Liver (tissue), 3 donors: ENCODE measurements around the gene CRADD.

Source experiments
- JUND ChIP-seq, 2 donors: IDR thresholded peaks; 2 replicates each; pipeline ENCODE4 v1.6.1; 2016; ENCODE audit warnings: antibody characterized with exemption in 2 of 2
- RXRA ChIP-seq, 2 donors: IDR thresholded peaks; 2 replicates each; pipeline ENCODE4 v1.6.1; 2017 to 2018; ENCODE audit warnings: antibody characterized with exemption in 2 of 2, mild to moderate bottlenecking in 1 of 2
- YY1 ChIP-seq: IDR thresholded peaks from 2 replicates; pipeline ENCODE4 v1.6.1; 2016; ENCODE audit warnings: antibody characterized with exemption, mild to moderate bottlenecking
- TF ChIP-seq, protein P1 (sequence below): IDR thresholded peaks from 2 replicates; pipeline ENCODE4 v1.6.1; 2016; ENCODE audit warnings: antibody characterized with exemption
- TF ChIP-seq, protein P2 (sequence below): fragments of 150-350 bp; IDR thresholded peaks from 2 replicates; pipeline ENCODE4 v1.5.1; 2017; ENCODE audit warnings: improper control_type of control experiment, low read depth, low read length; ENCODE audit not compliant: missing input control
- TF ChIP-seq, protein P3 (sequence below): IDR thresholded peaks from 2 replicates; pipeline ENCODE4 v1.6.1; 2016; ENCODE audit warnings: antibody characterized with exemption, mild to moderate bottlenecking
- TF ChIP-seq, protein P4 (sequence below): IDR thresholded peaks from 2 replicates; pipeline ENCODE4 v1.6.1; 2016; ENCODE audit warnings: antibody characterized with exemption
- donor health status: healthy.
- donor health status: healthy.

DNA sequence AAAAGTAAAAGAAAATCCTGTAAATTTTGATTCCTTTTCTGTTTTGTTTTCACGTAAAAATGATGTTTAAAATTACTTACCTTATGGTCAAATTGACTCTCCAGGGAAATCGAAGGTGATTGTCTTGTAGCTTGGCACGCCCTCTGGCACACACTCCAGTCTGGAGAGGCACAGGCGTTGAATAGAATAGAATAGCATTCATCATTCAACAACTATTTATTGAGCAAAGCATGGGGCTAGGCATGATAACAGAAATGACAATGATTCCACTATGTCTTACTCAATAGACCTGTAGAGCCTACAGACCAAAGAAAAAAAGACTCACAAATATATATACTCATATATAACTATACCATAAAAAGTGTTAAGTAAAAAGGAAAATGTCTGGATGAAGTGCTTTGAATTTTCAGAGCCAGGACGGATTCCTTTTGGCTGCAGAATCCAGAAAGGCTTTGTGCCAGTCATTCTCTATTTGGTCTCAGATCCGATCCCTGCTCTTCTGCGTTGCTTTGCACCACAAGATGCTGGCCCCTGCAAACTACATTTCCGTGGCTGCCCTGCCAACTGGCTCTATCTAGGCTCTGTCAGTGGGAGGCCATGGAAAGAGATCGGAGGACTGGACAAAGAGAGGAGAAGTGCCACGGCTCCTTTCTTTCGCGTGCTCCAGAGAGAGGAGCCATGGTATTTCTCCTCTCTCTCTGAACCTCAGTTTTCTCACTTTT lies 231.8 kb downstream of the CRADD start:
- TF ChIP-seq JUND (IDR thresholded peaks at IDR 0.05) (no peak), RXRA (IDR thresholded peaks at IDR 0.05) (no peak), YY1 (no peak)
- TF ChIP-seq, protein P1, sequence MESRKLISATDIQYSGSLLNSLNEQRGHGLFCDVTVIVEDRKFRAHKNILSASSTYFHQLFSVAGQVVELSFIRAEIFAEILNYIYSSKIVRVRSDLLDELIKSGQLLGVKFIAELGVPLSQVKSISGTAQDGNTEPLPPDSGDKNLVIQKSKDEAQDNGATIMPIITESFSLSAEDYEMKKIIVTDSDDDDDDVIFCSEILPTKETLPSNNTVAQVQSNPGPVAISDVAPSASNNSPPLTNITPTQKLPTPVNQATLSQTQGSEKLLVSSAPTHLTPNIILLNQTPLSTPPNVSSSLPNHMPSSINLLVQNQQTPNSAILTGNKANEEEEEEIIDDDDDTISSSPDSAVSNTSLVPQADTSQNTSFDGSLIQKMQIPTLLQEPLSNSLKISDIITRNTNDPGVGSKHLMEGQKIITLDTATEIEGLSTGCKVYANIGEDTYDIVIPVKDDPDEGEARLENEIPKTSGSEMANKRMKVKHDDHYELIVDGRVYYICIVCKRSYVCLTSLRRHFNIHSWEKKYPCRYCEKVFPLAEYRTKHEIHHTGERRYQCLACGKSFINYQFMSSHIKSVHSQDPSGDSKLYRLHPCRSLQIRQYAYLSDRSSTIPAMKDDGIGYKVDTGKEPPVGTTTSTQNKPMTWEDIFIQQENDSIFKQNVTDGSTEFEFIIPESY, result no peak
- TF ChIP-seq, protein P2, sequence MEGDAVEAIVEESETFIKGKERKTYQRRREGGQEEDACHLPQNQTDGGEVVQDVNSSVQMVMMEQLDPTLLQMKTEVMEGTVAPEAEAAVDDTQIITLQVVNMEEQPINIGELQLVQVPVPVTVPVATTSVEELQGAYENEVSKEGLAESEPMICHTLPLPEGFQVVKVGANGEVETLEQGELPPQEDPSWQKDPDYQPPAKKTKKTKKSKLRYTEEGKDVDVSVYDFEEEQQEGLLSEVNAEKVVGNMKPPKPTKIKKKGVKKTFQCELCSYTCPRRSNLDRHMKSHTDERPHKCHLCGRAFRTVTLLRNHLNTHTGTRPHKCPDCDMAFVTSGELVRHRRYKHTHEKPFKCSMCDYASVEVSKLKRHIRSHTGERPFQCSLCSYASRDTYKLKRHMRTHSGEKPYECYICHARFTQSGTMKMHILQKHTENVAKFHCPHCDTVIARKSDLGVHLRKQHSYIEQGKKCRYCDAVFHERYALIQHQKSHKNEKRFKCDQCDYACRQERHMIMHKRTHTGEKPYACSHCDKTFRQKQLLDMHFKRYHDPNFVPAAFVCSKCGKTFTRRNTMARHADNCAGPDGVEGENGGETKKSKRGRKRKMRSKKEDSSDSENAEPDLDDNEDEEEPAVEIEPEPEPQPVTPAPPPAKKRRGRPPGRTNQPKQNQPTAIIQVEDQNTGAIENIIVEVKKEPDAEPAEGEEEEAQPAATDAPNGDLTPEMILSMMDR, result no peak
- TF ChIP-seq, protein P3, sequence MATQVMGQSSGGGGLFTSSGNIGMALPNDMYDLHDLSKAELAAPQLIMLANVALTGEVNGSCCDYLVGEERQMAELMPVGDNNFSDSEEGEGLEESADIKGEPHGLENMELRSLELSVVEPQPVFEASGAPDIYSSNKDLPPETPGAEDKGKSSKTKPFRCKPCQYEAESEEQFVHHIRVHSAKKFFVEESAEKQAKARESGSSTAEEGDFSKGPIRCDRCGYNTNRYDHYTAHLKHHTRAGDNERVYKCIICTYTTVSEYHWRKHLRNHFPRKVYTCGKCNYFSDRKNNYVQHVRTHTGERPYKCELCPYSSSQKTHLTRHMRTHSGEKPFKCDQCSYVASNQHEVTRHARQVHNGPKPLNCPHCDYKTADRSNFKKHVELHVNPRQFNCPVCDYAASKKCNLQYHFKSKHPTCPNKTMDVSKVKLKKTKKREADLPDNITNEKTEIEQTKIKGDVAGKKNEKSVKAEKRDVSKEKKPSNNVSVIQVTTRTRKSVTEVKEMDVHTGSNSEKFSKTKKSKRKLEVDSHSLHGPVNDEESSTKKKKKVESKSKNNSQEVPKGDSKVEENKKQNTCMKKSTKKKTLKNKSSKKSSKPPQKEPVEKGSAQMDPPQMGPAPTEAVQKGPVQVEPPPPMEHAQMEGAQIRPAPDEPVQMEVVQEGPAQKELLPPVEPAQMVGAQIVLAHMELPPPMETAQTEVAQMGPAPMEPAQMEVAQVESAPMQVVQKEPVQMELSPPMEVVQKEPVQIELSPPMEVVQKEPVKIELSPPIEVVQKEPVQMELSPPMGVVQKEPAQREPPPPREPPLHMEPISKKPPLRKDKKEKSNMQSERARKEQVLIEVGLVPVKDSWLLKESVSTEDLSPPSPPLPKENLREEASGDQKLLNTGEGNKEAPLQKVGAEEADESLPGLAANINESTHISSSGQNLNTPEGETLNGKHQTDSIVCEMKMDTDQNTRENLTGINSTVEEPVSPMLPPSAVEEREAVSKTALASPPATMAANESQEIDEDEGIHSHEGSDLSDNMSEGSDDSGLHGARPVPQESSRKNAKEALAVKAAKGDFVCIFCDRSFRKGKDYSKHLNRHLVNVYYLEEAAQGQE, result no peak
- TF ChIP-seq, protein P4, sequence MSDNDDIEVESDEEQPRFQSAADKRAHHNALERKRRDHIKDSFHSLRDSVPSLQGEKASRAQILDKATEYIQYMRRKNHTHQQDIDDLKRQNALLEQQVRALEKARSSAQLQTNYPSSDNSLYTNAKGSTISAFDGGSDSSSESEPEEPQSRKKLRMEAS, result no peak
